WERI-Rb-1 (cell line): Measurements from ENCODE around the gene LPCAT1.

Source experiments
- DNase-seq: peaks from one replicate; pipeline ENCODE4 v3.0.0-alpha.2; 2020
- H3K27ac ChIP-seq: fragments of 250-450 bp; sonication (Bioruptor Pico); 2 replicates; pipeline ENCODE4 v1.5.1; 2020; ENCODE audit warnings: mild to moderate bottlenecking, moderate library complexity
- H3K27me3 ChIP-seq: fragments of 250-450 bp; sonication (Bioruptor Pico); 2 replicates; pipeline ENCODE4 v1.5.1; 2021; ENCODE audit warnings: mild to moderate bottlenecking, low read depth, moderate library complexity; ENCODE audit not compliant: insufficient read depth, severe bottlenecking
- H3K36me3 ChIP-seq: fragments of 250-450 bp; sonication (Bioruptor Pico); 2 replicates; pipeline ENCODE4 v1.5.1; 2020; ENCODE audit warnings: mild to moderate bottlenecking, moderate library complexity
- H3K4me3 ChIP-seq: 2 replicates; pipeline ENCODE4 v1.5.1; 2011; ENCODE audit warnings: low read depth, mild to moderate bottlenecking, control low read depth, low read length
- H3K9me3 ChIP-seq: fragments of 250-450 bp; sonication (Bioruptor Pico); 2 replicates; pipeline ENCODE4 v1.5.1; 2021; ENCODE audit warnings: mild to moderate bottlenecking, moderate library complexity; ENCODE audit not compliant: severe bottlenecking
- CTCF ChIP-seq: IDR thresholded peaks from 2 replicates; pipeline ENCODE4 v1.5.1; 2011; ENCODE audit warnings: low read depth, mild to moderate bottlenecking, control low read depth, inconsistent platforms, low read length

LPCAT1 gene

DNA sequence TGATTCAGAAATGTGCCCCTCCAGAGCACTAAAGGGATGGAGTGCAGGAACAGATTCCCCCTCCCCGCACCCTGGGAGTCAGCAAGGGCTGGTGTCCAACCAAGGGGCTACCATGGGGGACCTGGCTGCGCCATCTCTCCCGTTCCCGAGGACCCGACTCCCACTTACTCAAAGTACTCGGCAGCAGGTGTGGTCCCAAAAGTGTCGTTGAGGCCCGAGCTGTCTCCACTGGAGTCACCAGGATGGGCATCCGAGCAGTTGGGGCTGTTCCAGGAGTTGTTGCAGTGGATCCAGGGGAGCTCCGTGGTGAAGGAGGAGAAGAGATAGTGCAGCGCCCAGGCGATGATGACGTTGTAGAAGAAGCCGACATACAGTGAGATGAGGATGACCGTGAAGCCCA, 91.5 kb downstream of the LPCAT1 start:
- Histone ChIP-seq H3K4me3 (no peak overlapping the region), H3K36me3 (no peaks in the 10 kb centered on the region), H3K9me3 (peaks cover 30% of the 10 kb centered on the region), H3K27ac (no peak overlapping the region), H3K27me3 (no peaks in the 10 kb centered on the region)
- DNase-seq = no peak
- TF ChIP-seq CTCF = no peak

DNA sequence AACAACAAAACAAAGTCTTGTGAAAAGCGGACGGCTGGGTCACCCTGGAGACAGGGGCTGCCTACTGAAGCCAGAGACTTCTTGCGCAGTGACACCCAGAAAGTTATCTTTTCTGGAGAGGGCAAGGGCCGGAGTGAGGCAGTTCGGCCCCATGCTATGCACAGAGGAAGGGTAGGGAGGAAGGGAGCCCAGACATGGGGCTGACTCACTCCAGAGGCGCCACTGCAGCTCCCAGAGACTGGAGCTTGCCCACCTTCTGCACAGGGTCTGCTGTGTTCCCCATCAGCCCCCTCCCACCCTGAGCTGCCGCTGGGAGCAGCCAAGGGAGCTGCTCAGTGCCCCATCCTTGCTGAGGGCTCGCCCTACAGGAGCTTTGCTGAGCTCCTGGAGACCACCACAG, 91.9 kb downstream of the LPCAT1 start:
- Histone ChIP-seq H3K4me3 (no peak overlapping the region), H3K27me3 (no peaks in the 10 kb centered on the region), H3K9me3 (peaks cover 34% of the 10 kb centered on the region), H3K27ac (no peak overlapping the region), H3K36me3 (no peaks in the 10 kb centered on the region)
- no peak for TF ChIP-seq CTCF
- peak; percentile 2 for DNase-seq

DNA sequence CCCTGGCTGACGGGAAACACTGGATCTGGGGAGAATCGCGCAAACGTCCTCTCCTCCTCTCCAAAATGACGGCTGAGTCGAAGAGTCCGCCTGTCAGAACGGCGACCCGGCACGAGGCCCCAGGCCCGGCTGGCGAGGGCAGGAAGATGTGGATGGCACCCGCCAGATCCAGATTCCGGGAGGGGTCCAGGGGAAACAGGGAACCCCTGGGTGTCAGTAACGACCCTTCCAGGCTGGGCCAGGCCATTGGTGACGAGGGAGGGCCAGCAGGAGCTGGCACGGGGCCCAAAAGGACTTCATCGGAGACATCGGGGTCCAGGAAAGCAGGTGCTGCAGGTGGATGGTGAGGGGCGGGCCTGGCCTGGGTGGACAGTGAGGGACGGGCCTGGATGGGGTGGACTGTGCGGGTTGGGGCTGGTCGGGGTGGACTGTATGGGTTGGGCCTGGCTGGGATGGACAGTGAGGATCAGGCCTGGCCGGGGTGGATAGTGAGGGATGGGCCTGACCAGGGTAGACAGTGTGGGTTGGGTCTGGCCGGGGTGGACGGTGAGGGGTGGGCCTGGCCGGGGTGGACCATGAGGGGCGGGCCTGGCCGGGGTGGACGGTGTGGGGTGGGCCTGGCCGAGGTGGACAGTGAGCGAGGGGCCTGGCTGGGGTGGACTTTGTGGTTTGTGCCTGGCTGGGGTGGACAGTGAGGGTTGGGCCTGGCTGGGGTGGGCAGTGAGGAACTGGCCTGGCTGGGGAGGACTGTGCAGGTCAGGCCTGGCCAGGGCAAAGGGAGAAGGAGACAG, 92.5 kb downstream of the LPCAT1 start:
- DNase-seq = peak; percentile 6
- H3K27me3 ChIP-seq = no peaks in the 10 kb centered on the region
- H3K9me3 ChIP-seq = peaks cover 37% of the 10 kb centered on the region
- H3K36me3 ChIP-seq = no peaks in the 10 kb centered on the region
- no peak overlapping the region for H3K27ac ChIP-seq
- no peak overlapping the region for H3K4me3 ChIP-seq
- no peak for TF ChIP-seq CTCF

GRCh38 chr5:1430121-1430795, 93.5 kb downstream of the LPCAT1 start:
- Histone ChIP-seq H3K9me3 (peaks cover 37% of the 10 kb centered on the region), H3K27me3 (no peaks in the 10 kb centered on the region), H3K27ac (no peak overlapping the region)

GRCh38 chr5:1429496-1429895, 94.3 kb downstream of the LPCAT1 start:
- peak; percentile 4 for DNase-seq
- Histone ChIP-seq H3K27ac (no peak overlapping the region), H3K36me3 (no peaks in the 10 kb centered on the region), H3K4me3 (no peak overlapping the region), H3K9me3 (peaks cover 35% of the 10 kb centered on the region), H3K27me3 (no peaks in the 10 kb centered on the region)
- TF ChIP-seq CTCF = no peak

More at GRCh38 chr5:1430121-1430795, 93.5 kb downstream of the LPCAT1 start:
- DNase-seq = peak; percentile 4
- Histone ChIP-seq H3K36me3 (no peaks in the 10 kb centered on the region), H3K4me3 (no peak overlapping the region)
- TF ChIP-seq CTCF = no peak
